SK-N-SH (cell line): ENCODE measurements around the gene APOLD1. TPM values are rescaled to one million over a fixed set of nuclear protein-coding genes. Genes with fewer than 3 reads are reported as not detected.

ENCODE experiments used
- CTCF ChIA-PET: fragments of 300-600, 350-600 bp; formaldehyde crosslinking; extraction: SDS; loops from one replicate; lab custom pipeline; 2021; lab: Yijun Ruan, JAX
- POLR2A ChIA-PET: fragments of 350-600 bp; sonication (Branson Sonifier 250); formaldehyde crosslinking; extraction: SDS; loops from one replicate; lab custom pipeline; 2020; ENCODE audit warnings: antibody characterized with exemption, inconsistent platforms; lab: Yijun Ruan, JAX
- DNase-seq: peaks from one replicate; pipeline ENCODE4 v3.0.0; 2012
- H2AFZ ChIP-seq: fragments of 200-600 bp; sonication (generic); 2 replicates; pipeline ENCODE4 v1.8.1; 2016; ENCODE audit warnings: antibody characterized with exemption, mild to moderate bottlenecking, low read depth
- H3F3A ChIP-seq: fragments of 200-600 bp; sonication (generic); replicated peaks from 2 replicates; pipeline ENCODE3; 2016; ENCODE audit warnings: antibody characterized with exemption, mild to moderate bottlenecking; ENCODE audit not compliant: insufficient read depth
- H3K27ac ChIP-seq, 2 experiments: fragments of 200-500 bp in 1 of 2; fragments of 200-600 bp in 1 of 2; sonication (Bioruptor generic) in 1 of 2; sonication (generic), shearing (Covaris generic) in 1 of 2; 2 replicates each; pipeline versions ENCODE4 v1.5.1 to v1.6.1; 2014 to 2016; ENCODE audit warnings: low read depth in 2 of 2, inconsistent platforms in 1 of 2, low read length in 1 of 2, mild to moderate bottlenecking in 1 of 2, mixed read lengths in 1 of 2
- H3K27me3 ChIP-seq: fragments of 200-600 bp; sonication (generic), shearing (Covaris generic); 2 replicates; pipeline ENCODE4 v1.6.1; 2016; ENCODE audit warnings: mixed run types; ENCODE audit not compliant: insufficient read depth
- H3K36me3 ChIP-seq, 2 experiments: fragments of 200-500 bp in 1 of 2; fragments of 200-600 bp in 1 of 2; sonication (Bioruptor generic) in 1 of 2; sonication (generic) in 1 of 2; replicated peaks in 1 of 2; 2 replicates each; pipeline versions ENCODE3 to v1.5.1; 2014 to 2016; ENCODE audit warnings: low read length in 1 of 2, mild to moderate bottlenecking in 1 of 2; ENCODE audit not compliant: insufficient read depth in 2 of 2, control insufficient read depth in 1 of 2
- H3K4me1 ChIP-seq, 2 experiments: fragments of 200-500 bp in 1 of 2; fragments of 200-600 bp in 1 of 2; sonication (Bioruptor generic) in 1 of 2; sonication (generic), shearing (Covaris generic) in 1 of 2; 2 replicates each; pipeline versions ENCODE4 v1.5.1 to v1.6.1; 2014 to 2016; ENCODE audit warnings: low read depth in 1 of 2, low read length in 1 of 2, mixed run types in 1 of 2; ENCODE audit not compliant: insufficient read depth in 2 of 2, control insufficient read depth in 1 of 2
- H3K4me2 ChIP-seq: fragments of 200-600 bp; sonication (generic), shearing (Covaris generic); 2 replicates; pipeline ENCODE4 v1.6.1; 2017; ENCODE audit warnings: mixed run types
- H3K4me3 ChIP-seq, 2 experiments: fragments of 200-500 bp in 1 of 2; fragments of 200-600 bp in 1 of 2; sonication (Bioruptor generic) in 1 of 2; sonication (generic), shearing (Covaris generic) in 1 of 2; 2 replicates each; pipeline versions ENCODE4 v1.5.1 to v1.8.1; 2014 to 2016; ENCODE audit warnings: low read depth in 2 of 2, inconsistent platforms in 1 of 2, low read length in 1 of 2, mild to moderate bottlenecking in 1 of 2, mixed read lengths in 1 of 2, moderate library complexity in 1 of 2
- H3K79me2 ChIP-seq: fragments of 200-600 bp; sonication (generic); 2 replicates; pipeline ENCODE4 v1.8.1; 2017; ENCODE audit warnings: mild to moderate bottlenecking; ENCODE audit not compliant: insufficient read depth
- H3K9ac ChIP-seq: fragments of 200-600 bp; sonication (generic); 2 replicates; pipeline ENCODE4 v1.6.1; 2017; ENCODE audit warnings: mixed run types
- H3K9me2 ChIP-seq: fragments of 200-600 bp; sonication (generic); 2 replicates; pipeline ENCODE4 v1.6.1; 2017; ENCODE audit warnings: mixed run types
- H3K9me3 ChIP-seq: fragments of 200-600 bp; sonication (generic); 2 replicates; pipeline ENCODE4 v1.6.1; 2017; ENCODE audit warnings: mixed run types, mild to moderate bottlenecking, moderate library complexity
- H4K20me1 ChIP-seq: fragments of 200-600 bp; sonication (generic); 2 replicates; pipeline ENCODE4 v1.6.1; 2017; ENCODE audit warnings: mild to moderate bottlenecking, mixed run types; ENCODE audit not compliant: insufficient read depth
- CHD2 ChIP-seq: fragments of 150-350 bp; IDR thresholded peaks from 2 replicates; pipeline ENCODE4 v1.6.1; 2018; ENCODE audit warnings: low read length; ENCODE audit not compliant: partially characterized antibody
- CTCF ChIP-seq: fragments of 200-600 bp; sonication (generic); IDR thresholded peaks from 2 replicates; pipeline ENCODE4 v1.6.1; 2017; ENCODE audit warnings: antibody characterized with exemption, mild to moderate bottlenecking, moderate library complexity
- EP300 ChIP-seq, 2 experiments: IDR thresholded peaks; 2 replicates each; pipeline versions ENCODE4 v1.4.0 to v1.6.1; 2012; ENCODE audit warnings: borderline replicate concordance in 1 of 2, low read depth in 1 of 2, low read length in 1 of 2
- FOXJ3 ChIP-seq: sonication (generic); formaldehyde crosslinking; IDR thresholded peaks from 2 replicates; pipeline ENCODE4 v1.5.1; 2020; ENCODE audit warnings: mild to moderate bottlenecking, missing genetic modification reagents
- GABPA ChIP-seq: IDR thresholded peaks from 2 replicates; pipeline ENCODE4 v1.4.0; 2012; ENCODE audit warnings: low read depth, mild to moderate bottlenecking
- MXI1 ChIP-seq: IDR thresholded peaks from 2 replicates; pipeline ENCODE4 v1.6.1; 2012; ENCODE audit warnings: mild to moderate bottlenecking, low read depth, low read length, improper control_type of control experiment
- PBX3 ChIP-seq: IDR thresholded peaks from 2 replicates; pipeline ENCODE4; 2012
- RAD21 ChIP-seq: IDR thresholded peaks from 2 replicates; pipeline ENCODE4 v1.6.1; 2012; ENCODE audit warnings: mild to moderate bottlenecking, low read length
- RCOR1 ChIP-seq: fragments of 150-350 bp; IDR thresholded peaks from 2 replicates; pipeline ENCODE4 v1.6.1; 2017; ENCODE audit warnings: antibody characterized with exemption, low read length
- SMC3 ChIP-seq: IDR thresholded peaks from 2 replicates; pipeline ENCODE4 v1.6.1; 2012; ENCODE audit warnings: low read depth, low read length, improper control_type of control experiment
- USF2 ChIP-seq: fragments of 150-350 bp; IDR thresholded peaks from 2 replicates; pipeline ENCODE4 v1.6.1; 2017; ENCODE audit warnings: antibody characterized with exemption, low read length, low read depth, borderline replicate concordance
- YY1 ChIP-seq: IDR thresholded peaks from 2 replicates; pipeline ENCODE4 v1.4.0; 2012; ENCODE audit warnings: low read depth, mild to moderate bottlenecking
- WGBS: methylation state at CpG from one replicate; pipeline ENCODE4 v1.1.6; 2017; ENCODE audit warnings: low lambda C conversion rate; 5-methylcytosine and 5-hydroxymethylcytosine counted together
- polyA plus RNA-seq, 3 experiments: library from polyadenylated mRNA; depleted of rRNA; stranded (reverse); fragments of >200 nt; gene quantifications; 2 replicates each; pipeline ENCODE4 v1.2.3, GENCODE V29; 2012

APOLD1 gene
- polyA plus RNA-seq, 1 of the 3 experiments (the other 2 are of a cell fraction) = 1.7 TPM

GRCh38 chr12:12788675-12789368, 3.4 kb downstream of the APOLD1 start:
- peaks cover 5% of the 10 kb centered on the region for H3F3A ChIP-seq
- H3K4me3 ChIP-seq = no peak overlapping the region; a peak in 1 of 4 replicates
- no peak overlapping the region for H3K9ac ChIP-seq
- H3K4me2 ChIP-seq = no peak overlapping the region
- H3K36me3 ChIP-seq = no peaks in the 10 kb centered on the region
- peak overlapping the region in 1 of 2 experiments; percentile 22; a peak in 1 of 4 replicates for H3K27ac ChIP-seq
- TF ChIP-seq YY1 (no peak), EP300 (IDR thresholded peaks at IDR 0.05; ENCODE audit: borderline replicate concordance in 1 of 2, low read depth in 1 of 2, low read length in 1 of 2) (no peak), RAD21 (peak; percentile 88), CHD2 (peak; percentile 34), MXI1 (peak; percentile 46; the same call in 1 of the 2 replicates), USF2 (no peak), SMC3 (peak; percentile 59), PBX3 (no peak), FOXJ3 (no peak), CTCF (peak; percentile 82), RCOR1 (0 out of 2 replicates have a peak, but pooled peaks have one; percentile 67)
- H3K27me3 ChIP-seq = no peaks in the 10 kb centered on the region
- peak; percentile 66 for DNase-seq
- peak overlapping the region; percentile 40; the same call in 1 of the 2 replicates for H2AFZ ChIP-seq
- no peaks in the 10 kb centered on the region for H3K9me2 ChIP-seq
- H3K9me3 ChIP-seq = no peaks in the 10 kb centered on the region
- ChIA-PET CTCF (interaction anchor here (0.5 to 3.8 kb wide), 31 partner anchors 9 to 429 kb away, joined by 3 to 23 read pairs (median 4); partner anchors contain the start of genes DDX47 and GPRC5A), POLR2A (interaction anchor here (0.6 kb wide), 1 partner anchor 138 kb away, joined by 3 read pairs; no protein-coding TSS in a partner anchor)
- H3K79me2 ChIP-seq = no peaks in the 10 kb centered on the region
- H4K20me1 ChIP-seq = no peaks in the 10 kb centered on the region
- WGBS = 21% methylated on average over 9 of the region's 9 CpGs
- peaks cover 7 to 38% of the 10 kb centered on the region in 2 experiments; a peak in 3 of 4 replicates for H3K4me1 ChIP-seq

- Histone ChIP-seq H3K9me3 (no peaks in the 10 kb centered on the region), H4K20me1 (no peaks in the 10 kb centered on the region), H3K27me3 (no peaks in the 10 kb centered on the region)
- TF ChIP-seq EP300 (IDR thresholded peaks at IDR 0.05; ENCODE audit: borderline replicate concordance in 1 of 2, low read depth in 1 of 2, low read length in 1 of 2) (peak in 1 of 2 experiments; percentile 47; a peak in 1 of 4 replicates), GABPA (no peak)
- TF ChIP-seq, all 33 proteins: peak for 1
- Histone ChIP-seq H3K79me2 (no peaks in the 10 kb centered on the region), H3K4me3 (no peak overlapping the region), H3K9ac (no peak overlapping the region), H3K36me3 (no peaks in the 10 kb centered on the region), H3K4me2 (no peak overlapping the region), H2AFZ (no peak overlapping the region), H3F3A (peaks cover 5% of the 10 kb centered on the region), H3K4me1 (peaks cover 7 to 38% of the 10 kb centered on the region in 2 experiments; a peak in 3 of 4 replicates), H3K27ac (peak overlapping the region in 1 of 2 experiments; percentile 93; a peak in 2 of 4 replicates), H3K9me2 (no peaks in the 10 kb centered on the region)
- CTCF ChIA-PET = interaction anchor here (0.5 to 1.2 kb wide), 2 partner anchors 46 to 204 kb away, joined by 3 to 4 read pairs; no protein-coding TSS in a partner anchor
- no peak for DNase-seq
- POLR2A ChIA-PET = no interaction called here
- WGBS = 47% methylated on average over 4 of the region's 4 CpGs
These were observed 5.5 kb downstream of the APOLD1 start for GRCh38 chr12:12790956-12791355.
